ENCODE results near the gene C1R. TPM values are rescaled to one million over a fixed set of nuclear protein-coding genes. Genes with fewer than 3 reads are reported as not detected.

Gene C1R
- total RNA-seq, 1 donor from 2014 or later: 3.2 TPM

- Histone ChIP-seq H3K4me3 (ENCODE audit: low read depth, low read length) (no peak overlapping the region), H3K36me3 (ENCODE audit: control insufficient read depth, insufficient read depth, low read length) (peaks cover 19% of the 10 kb centered on the region), H3K27me3 (ENCODE audit: control insufficient read depth, insufficient read depth, low read length) (no peaks in the 10 kb centered on the region)
- no peak for DNase-seq (ENCODE audit: low read depth)
- FAIRE-seq: no peak
- TF ChIP-seq CTCF (IDR thresholded peaks at IDR 0.05; ENCODE audit: insufficient read depth, low read length, severe bottlenecking): no peak
Observed at GRCh38 chr12:7106082-7106481, 13.8 kb upstream of the C1R start.

GRCh38 chr12:7103837-7104584 is 11.8 kb upstream of the C1R start:
- Histone ChIP-seq H3K27me3 (ENCODE audit: control insufficient read depth, insufficient read depth, low read length) (no peaks in the 10 kb centered on the region), H3K4me3 (ENCODE audit: low read depth, low read length) (no peak overlapping the region), H3K36me3 (ENCODE audit: control insufficient read depth, insufficient read depth, low read length) (peaks cover 23% of the 10 kb centered on the region)
- TF ChIP-seq CTCF (IDR thresholded peaks at IDR 0.05; ENCODE audit: insufficient read depth, low read length, severe bottlenecking): no peak
- no peak for DNase-seq (ENCODE audit: low read depth)
- FAIRE-seq: no peak

- peaks cover 25% of the 10 kb centered on the region for H3K36me3 ChIP-seq (ENCODE audit: control insufficient read depth, insufficient read depth, low read length)
- TF ChIP-seq CTCF (IDR thresholded peaks at IDR 0.05; ENCODE audit: insufficient read depth, low read length, severe bottlenecking): no peak
- no peak overlapping the region for H3K4me3 ChIP-seq (ENCODE audit: low read depth, low read length)
- no peaks in the 10 kb centered on the region for H3K27me3 ChIP-seq (ENCODE audit: control insufficient read depth, insufficient read depth, low read length)
- FAIRE-seq (no peak), DNase-seq (ENCODE audit: low read depth) (no peak)
Observed at GRCh38 chr12:7102582-7102981, 10.3 kb upstream of the C1R start.

- H3K4me3 ChIP-seq (ENCODE audit: low read depth, low read length): no peak overlapping the region
- H3K36me3 ChIP-seq (ENCODE audit: control insufficient read depth, insufficient read depth, low read length): peaks cover 25% of the 10 kb centered on the region
- no peak for TF ChIP-seq CTCF (IDR thresholded peaks at IDR 0.05; ENCODE audit: insufficient read depth, low read length, severe bottlenecking)
- FAIRE-seq: no peak
- H3K27me3 ChIP-seq (ENCODE audit: control insufficient read depth, insufficient read depth, low read length): no peaks in the 10 kb centered on the region
- no peak for DNase-seq (ENCODE audit: low read depth)
Observed at GRCh38 chr12:7101694-7102131, 9.5 kb upstream of the C1R start.

- Histone ChIP-seq H3K36me3 (ENCODE audit: control insufficient read depth, insufficient read depth, low read length) (peaks cover 25% of the 10 kb centered on the region), H3K27me3 (ENCODE audit: control insufficient read depth, insufficient read depth, low read length) (no peaks in the 10 kb centered on the region), H3K4me3 (ENCODE audit: low read depth, low read length) (no peak overlapping the region)
- TF ChIP-seq CTCF (IDR thresholded peaks at IDR 0.05; ENCODE audit: insufficient read depth, low read length, severe bottlenecking): no peak
- no peak for FAIRE-seq
- DNase-seq (ENCODE audit: low read depth): no peak
Observed at GRCh38 chr12:7101047-7101693, 8.9 kb upstream of the C1R start.

Measured in bronchial epithelial cell (primary cell).